Sigmoid colon (tissue), 4 donors: ENCODE measurements around the gene TPO.

Experiments used
- CTCF ChIP-seq, 4 experiments: fragments of 450-650 bp in 3 of 4; fragments of 200-600 bp in 1 of 4; IDR thresholded peaks; one replicate each; pipeline ENCODE4 v1.5.1; 2016 to 2019; ENCODE audit warnings: antibody characterized with exemption in 4 of 4, mild to moderate bottlenecking in 3 of 4, moderate library complexity in 2 of 4
- POLR2A ChIP-seq, 2 donors: fragments of 450-650 bp; IDR thresholded peaks; one replicate each; pipeline ENCODE4 v1.6.1; 2016; ENCODE audit warnings: antibody characterized with exemption in 2 of 2, mild to moderate bottlenecking in 2 of 2, moderate library complexity in 2 of 2
- POLR2AphosphoS5 ChIP-seq, 4 donors: sonication (generic); formaldehyde crosslinking; IDR thresholded peaks; one replicate each; pipeline ENCODE4 v1.6.1; 2017; ENCODE audit warnings: antibody characterized with exemption in 4 of 4

- TF ChIP-seq POLR2A (IDR thresholded peaks at IDR 0.05) (no peak), CTCF (IDR thresholded peaks at IDR 0.05) (peak; percentile 33 to 75 (median 70)), POLR2AphosphoS5 (IDR thresholded peaks at IDR 0.05) (no peak)
These were observed 132.8 kb downstream of the TPO start for GRCh38 chr2:1546023-1546591.
